Measurements from ENCODE around the gene SLC29A3. TPM values are rescaled to one million over a fixed set of nuclear protein-coding genes. Genes with fewer than 3 reads are reported as not detected.

The SLC29A3 gene
- total and polyA plus RNA-seq, 10 of the 15 experiments (the other 5 are each of a cell fraction or from before 2014, with no cell fraction given) = 1.5 to 4.0 (median 2.7) TPM

GRCh38 chr10:71397296-71398212 is 78.5 kb downstream of the SLC29A3 start:
- CTCF ChIA-PET = interaction anchor here (0.5 to 3.6 kb wide), 2 partner anchors 78 to 94 kb away, joined by 3 to 13 read pairs; partner anchors contain the start of gene SLC29A3
- H3K4me3 ChIP-seq = no peak overlapping the region
- POLR2A ChIA-PET = interaction anchor here (0.6 kb wide), 1 partner anchor 855 kb away, joined by 4 read pairs; no protein-coding TSS in a partner anchor
- no peak overlapping the region for H3K9ac ChIP-seq (ENCODE audit: control insufficient read depth, insufficient read depth, low read length)
- 23% methylated on average over 63 of the region's 82 CpGs for WGBS (ENCODE audit: insufficient coverage, insufficient replicate concordance, low lambda C conversion rate, missing lambda C conversion rate)
- RAD21 ChIA-PET (ENCODE audit: unreplicated experiment) = interaction anchor here (0.6 kb wide), 1 partner anchor 278 kb away, joined by 3 read pairs; no protein-coding TSS in a partner anchor
- no peaks in the 10 kb centered on the region for H3K9me3 ChIP-seq (replicated peaks; ENCODE audit: control insufficient read depth, insufficient read depth, low read length)
- no peaks in the 10 kb centered on the region for H3K79me2 ChIP-seq (ENCODE audit: control insufficient read depth, insufficient read depth, low read length)
- no peak overlapping the region for H3K27ac ChIP-seq (ENCODE audit: control insufficient read depth, insufficient read depth)
- TF ChIP-seq RELA (IDR thresholded peaks at IDR 0.05; ENCODE audit: borderline replicate concordance, partially characterized antibody) = no peak
- TF ChIP-seq, protein P1, sequence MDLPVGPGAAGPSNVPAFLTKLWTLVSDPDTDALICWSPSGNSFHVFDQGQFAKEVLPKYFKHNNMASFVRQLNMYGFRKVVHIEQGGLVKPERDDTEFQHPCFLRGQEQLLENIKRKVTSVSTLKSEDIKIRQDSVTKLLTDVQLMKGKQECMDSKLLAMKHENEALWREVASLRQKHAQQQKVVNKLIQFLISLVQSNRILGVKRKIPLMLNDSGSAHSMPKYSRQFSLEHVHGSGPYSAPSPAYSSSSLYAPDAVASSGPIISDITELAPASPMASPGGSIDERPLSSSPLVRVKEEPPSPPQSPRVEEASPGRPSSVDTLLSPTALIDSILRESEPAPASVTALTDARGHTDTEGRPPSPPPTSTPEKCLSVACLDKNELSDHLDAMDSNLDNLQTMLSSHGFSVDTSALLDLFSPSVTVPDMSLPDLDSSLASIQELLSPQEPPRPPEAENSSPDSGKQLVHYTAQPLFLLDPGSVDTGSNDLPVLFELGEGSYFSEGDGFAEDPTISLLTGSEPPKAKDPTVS (IDR thresholded peaks at IDR 0.05; ENCODE audit: low read depth, low read length) = no peak
- TF ChIP-seq PAX5 (IDR thresholded peaks at IDR 0.05; ENCODE audit: borderline replicate concordance, low read depth, low read length) = no peak
- no peak for TF ChIP-seq HDGF (IDR thresholded peaks at IDR 0.05)
- no peak for TF ChIP-seq MTA2 (IDR thresholded peaks at IDR 0.05; ENCODE audit: low read depth)
- TF ChIP-seq SUPT20H (IDR thresholded peaks at IDR 0.05; ENCODE audit: borderline replicate concordance, control insufficient read depth, low read depth, low read length) = no peak
- no peak for TF ChIP-seq ELK1 (IDR thresholded peaks at IDR 0.05; ENCODE audit: low read depth, low read length)
- TF ChIP-seq TAF1 (IDR thresholded peaks at IDR 0.05; ENCODE audit: borderline replicate concordance, low read depth, low read length) = no peak
- TF ChIP-seq ZNF217 (IDR thresholded peaks at IDR 0.05) = no peak
- no peak for TF ChIP-seq RB1 (IDR thresholded peaks at IDR 0.05; ENCODE audit: borderline replicate concordance)
- TF ChIP-seq FOS (IDR thresholded peaks at IDR 0.05; ENCODE audit: borderline replicate concordance, extremely low read depth, insufficient read length) = no peak
- TF ChIP-seq EZH2 (IDR thresholded peaks at IDR 0.05; ENCODE audit: borderline replicate concordance, control insufficient read depth, low read depth, low read length) = peak; percentile 92; the same call in 1 of the 2 replicates
- TF ChIP-seq CHD4 (IDR thresholded peaks at IDR 0.05) = no peak
- peak; percentile 43 for TF ChIP-seq HDAC6 (IDR thresholded peaks at IDR 0.05; ENCODE audit: unreplicated experiment)
- TF ChIP-seq GATAD2B (conservative IDR thresholded peaks at IDR 0.05; ENCODE audit: low read depth) = no peak
- TF ChIP-seq ATF3 (IDR thresholded peaks at IDR 0.05; ENCODE audit: borderline replicate concordance, extremely low read depth, low read depth, low read length) = no peak
- BruUV-seq (replicated peaks) = no TSS peak
- in situ Hi-C loops (cut with MboI) = no loop called here
- FAIRE-seq (no peak), DNase-seq (ENCODE audit: low read depth, low spot score) (no peak), ATAC-seq (no peak)
- intact Hi-C loops (cut with micrococcal nuclease; ENCODE audit: unreplicated experiment) = no loop called here
- SMC1A ChIA-PET (ENCODE audit: uncharacterized antibody, unreplicated experiment) = no interaction called here
- no peaks in the 10 kb centered on the region for H3K36me3 ChIP-seq (ENCODE audit: control insufficient read depth in 2 of 2, insufficient read depth in 2 of 2, low read length in 1 of 2)
- peaks cover 3% of the 10 kb centered on the region; the same call in 1 of the 2 replicates for H4K20me1 ChIP-seq (ENCODE audit: control insufficient read depth, insufficient read depth)
- H3K4me1 ChIP-seq (ENCODE audit: control insufficient read depth, insufficient read depth, low read length) = no peaks in the 10 kb centered on the region
- H2AFZ ChIP-seq (ENCODE audit: control insufficient read depth, low read depth, low read length) = no peak overlapping the region
- peaks cover 22 to 25% of the 10 kb centered on the region in 2 experiments for H3K27me3 ChIP-seq (replicated peaks in 1 of 2; ENCODE audit: control insufficient read depth in 2 of 2, insufficient read depth in 2 of 2, low read length in 1 of 2)
- peak overlapping the region; percentile 42; the same call in 1 of the 2 replicates for H3K4me2 ChIP-seq (ENCODE audit: control insufficient read depth, insufficient read depth)

Data from GM12878 (cell line).